Measurements from ENCODE around the gene ITFG1.

The ITFG1 gene

DNA sequence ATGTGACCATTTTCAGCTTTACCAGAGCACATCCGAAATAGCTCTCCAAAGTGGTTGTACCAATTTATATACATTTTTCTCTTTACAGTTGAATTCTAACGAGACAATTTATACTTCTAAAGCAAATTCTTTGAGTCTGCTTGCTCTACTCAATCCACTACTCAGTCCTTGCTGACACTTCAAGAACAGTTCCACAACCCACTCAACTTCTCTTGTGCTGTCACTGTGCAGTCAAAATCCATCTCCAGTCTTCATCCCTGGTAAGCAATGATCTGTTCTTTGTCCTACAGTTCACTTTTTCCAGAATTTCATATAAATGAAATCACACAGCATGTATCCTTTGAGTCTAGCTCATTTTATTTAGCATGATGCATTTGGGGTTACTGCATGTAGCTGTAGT lies 347.7 kb downstream of the ITFG1 start:
- no peak for DNase-seq (ENCODE audit: low spot score)

DNA sequence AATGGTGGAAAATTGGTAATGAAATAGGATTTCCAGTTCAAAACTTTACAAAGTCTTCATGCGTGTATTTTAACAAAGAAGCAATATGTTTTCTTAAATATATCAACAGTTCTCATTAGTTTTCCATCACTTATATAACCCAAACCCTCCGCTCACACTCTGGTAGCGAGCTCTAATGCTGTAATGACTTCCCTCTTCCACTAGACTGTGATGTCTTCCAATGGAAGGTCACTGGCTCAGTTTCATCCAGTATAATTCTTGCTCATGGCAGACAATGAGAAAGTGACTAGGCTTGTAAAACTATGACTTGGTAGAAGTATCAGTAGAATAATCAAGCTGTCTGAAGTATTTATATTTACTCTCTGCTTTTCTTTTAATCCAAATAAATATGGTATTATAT lies 349.9 kb downstream of the ITFG1 start:
- no peak for FAIRE-seq

More for the DNA sequence above, 347.7 kb downstream of the ITFG1 start:
- FAIRE-seq: no peak

DNA sequence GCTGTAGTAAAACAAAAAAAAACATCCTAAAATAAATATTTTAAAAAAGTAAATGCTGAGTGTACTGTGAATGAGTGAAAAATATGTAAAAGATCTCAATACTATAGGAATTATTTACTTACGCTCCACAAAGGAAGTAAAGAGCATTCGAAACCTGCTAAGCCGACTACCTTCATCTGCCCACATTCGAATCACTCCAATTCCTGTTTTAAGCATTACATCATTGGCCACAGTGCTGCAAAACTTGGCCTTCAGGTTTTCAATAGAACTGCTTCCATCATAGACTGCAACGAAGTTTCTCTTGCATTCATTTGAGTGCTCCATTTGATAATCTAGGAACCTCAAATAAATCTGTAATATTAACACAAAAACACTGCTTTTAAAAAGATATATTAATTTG lies 351.5 kb downstream of the ITFG1 start:
- no peak for FAIRE-seq
- DNase-seq (ENCODE audit: low spot score): no peak

More for the DNA sequence above, 349.9 kb downstream of the ITFG1 start:
- no peak for DNase-seq (ENCODE audit: low spot score)

Data from RCC 7860 (cell line).